GM19240 (cell line): ENCODE results near the gene R3HDM4.

Experiments
- DNase-seq: peaks from one replicate; pipeline ENCODE4 v3.0.0; 2011; ENCODE audit warnings: low spot score; ENCODE audit not compliant: insufficient read length

R3HDM4 gene

DNA sequence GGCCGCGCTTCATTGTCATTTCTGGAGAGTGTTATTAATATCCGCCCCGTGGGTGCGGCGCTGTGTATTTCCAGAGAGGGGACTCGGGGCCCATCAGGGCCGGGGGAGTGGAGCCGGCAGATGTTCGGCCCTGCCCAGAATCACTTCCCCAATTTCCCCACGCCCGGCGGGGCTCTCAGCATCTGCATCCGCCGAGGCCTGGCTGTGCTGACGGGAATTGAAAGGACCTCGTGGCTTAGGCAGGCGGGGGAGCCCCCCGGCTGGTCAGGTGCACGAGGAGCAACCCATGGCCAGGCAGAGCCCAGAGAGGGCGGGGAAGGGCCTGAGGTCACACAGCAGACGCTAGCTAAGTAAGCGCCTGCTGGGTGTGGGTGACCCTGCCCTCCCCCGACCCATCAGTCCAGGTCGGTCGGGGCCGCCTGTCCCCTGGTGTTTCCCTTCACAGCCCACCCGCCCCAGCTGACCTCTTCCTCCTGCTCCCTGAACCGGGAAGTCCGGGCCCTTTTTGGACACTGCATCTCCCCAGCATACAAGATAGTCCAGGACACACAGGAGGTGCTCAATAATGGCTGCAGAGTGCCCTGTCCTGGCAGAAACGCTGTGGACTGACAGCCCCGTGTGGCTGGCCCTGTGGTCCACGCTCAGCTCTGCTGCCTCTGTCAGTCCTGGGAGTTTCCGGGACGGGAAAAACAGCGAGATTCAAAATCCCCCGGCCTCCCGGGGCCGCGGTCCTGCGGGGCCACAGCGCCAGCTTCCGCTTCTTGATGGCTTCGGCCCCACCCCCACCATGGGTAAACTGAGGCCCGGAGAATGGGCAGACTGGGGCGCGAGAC is 34.9 kb upstream of the R3HDM4 start:
- DNase-seq: peak; percentile 94

DNA sequence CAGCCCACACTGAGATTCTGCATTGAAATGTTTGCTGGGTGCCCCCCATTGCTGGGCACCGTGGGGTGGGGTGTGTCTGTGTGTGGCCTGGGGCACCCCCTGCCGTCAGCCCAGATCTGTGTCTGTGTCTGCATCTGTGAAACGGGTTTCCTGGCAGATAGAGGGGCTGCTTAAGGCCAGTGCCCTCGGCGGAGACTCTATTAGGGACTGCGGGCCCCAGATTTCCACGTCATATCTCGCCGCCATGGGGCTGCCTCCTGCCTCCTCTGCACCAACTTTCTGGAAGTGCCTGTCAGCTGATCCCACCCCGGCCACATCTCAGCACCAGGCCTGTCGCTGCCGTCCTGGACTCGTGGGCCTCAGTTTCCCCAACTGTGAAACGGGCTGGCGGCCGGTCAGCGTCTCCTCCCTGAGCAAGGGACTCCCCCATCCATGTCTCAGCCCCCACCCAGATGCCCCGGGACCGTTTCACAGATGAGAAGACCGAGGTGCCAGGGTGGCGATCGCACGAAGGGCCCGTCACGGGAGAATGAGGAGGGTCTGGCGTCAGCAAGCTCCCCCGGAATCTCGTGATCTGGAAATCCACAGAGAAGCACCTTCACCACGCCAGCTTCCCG is 34.2 kb upstream of the R3HDM4 start:
- no peak for DNase-seq

DNA sequence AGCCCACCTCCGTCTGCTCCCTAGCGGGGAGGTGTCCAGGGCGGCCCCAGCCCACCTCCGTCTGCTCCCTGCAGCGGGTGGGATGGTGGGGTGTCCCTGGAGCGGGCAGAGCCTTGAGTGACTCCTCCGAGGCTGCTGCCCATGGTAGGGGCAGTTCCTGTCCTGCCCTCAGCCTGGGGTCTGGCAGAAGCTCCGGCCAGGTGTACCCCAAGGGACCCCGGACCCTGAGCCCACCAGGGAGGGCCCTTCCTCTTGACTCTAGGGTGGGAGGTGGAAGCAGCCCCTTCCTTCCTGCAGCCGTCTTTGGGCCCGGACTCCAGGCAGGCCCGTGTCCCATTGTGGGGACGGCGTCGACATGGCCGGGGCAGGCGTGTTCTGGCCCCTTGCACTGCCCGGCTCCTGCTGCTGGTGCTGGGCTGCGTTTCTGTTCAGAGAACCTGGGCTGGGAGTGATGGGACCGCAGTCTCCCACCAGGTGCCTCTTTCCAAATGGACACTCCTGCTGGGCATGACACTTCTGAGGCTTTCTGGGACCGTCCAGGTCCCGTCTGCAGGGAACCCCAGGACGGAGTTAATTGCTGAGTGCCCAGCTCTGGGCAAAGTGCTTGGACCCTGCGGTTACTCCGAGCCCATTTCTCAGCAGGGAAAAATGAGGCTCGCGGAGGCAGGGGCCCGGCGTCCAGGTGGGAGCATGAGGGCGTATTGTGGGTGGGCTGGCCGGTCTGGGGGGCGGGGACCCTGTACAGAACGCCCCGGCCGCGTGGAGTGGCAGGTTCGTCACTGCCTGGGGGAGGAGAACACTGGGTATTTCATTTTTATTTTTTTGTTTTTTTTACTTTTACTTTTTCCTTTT is 32.6 kb upstream of the R3HDM4 start:
- no peak for DNase-seq

DNA sequence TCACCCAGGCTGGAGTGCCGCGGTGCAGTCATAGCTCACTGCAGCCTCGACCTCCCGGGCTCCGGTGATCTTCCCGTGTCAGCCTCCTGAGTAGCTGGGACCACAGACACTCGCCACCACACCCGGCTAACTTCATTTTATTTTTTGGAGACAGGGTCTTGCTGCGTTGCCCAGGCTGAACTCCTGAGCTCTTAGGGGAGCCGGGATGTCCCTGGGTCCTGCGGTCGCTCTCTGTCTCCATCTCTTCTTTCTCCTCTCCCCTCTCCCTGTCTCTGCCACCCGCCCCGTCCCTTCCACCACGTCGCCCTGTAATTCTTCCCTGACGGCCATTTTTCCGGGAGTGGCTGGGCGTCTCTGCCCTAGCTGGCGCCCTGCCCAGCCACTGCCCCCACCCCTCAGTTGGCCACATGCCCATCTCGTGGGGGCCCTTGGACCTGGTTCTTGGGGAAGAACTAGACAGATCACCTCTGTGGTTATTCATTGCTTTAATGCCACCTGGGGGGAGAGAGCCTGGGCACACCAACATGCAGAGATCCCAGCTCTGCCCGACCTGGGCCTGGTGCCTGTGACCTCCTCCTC is 31.7 kb upstream of the R3HDM4 start:
- no peak for DNase-seq

DNA sequence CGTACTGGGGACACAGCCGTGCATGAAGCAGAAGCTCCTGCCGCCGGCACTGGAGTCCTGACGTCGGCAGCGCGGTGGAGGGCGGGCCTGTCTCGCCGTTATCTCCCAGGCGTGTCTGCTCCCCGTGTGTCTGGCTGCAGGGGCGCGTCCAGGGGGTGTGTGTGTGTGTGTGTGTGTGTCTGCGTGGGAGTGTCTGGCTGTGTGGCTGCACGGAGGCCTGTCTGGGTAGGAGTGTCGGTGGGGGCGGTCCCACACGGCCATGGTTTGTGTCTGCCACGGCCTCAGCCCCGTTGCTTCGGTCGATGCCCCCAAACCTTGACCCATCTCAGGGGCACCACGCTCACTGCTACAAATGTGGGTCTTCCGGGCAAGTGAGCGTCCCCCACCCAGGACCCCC is 31.1 kb upstream of the R3HDM4 start:
- DNase-seq: no peak

DNA sequence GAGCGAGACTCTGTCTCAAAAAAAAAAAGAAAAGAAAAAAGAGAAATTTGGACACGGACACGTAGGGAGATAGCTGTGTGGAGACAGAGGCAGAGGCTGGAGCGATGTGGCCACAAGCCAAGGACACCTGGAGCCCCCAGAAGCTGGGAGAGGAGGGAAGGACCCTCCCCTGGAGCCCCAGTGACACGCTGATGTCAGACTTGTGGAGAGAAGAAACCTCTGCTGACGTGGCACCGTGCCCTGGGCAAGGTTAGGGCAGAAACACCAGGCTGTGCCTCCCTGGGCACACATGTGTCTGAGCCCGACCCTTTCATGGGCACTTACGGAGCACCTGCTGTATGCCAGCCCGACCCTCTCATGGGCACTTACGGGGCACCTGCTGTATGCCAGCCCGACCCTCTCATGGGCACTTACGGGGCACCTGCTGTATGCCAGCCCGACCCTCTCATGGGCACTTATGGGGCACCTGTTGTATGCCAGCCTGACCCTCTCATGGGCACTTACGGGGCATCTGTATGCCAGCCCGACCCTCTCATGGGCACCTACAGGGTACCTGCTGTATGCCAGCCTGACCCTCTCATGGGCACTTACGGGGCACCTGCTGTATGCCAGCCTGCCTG is 30.6 kb upstream of the R3HDM4 start:
- DNase-seq: no peak

DNA sequence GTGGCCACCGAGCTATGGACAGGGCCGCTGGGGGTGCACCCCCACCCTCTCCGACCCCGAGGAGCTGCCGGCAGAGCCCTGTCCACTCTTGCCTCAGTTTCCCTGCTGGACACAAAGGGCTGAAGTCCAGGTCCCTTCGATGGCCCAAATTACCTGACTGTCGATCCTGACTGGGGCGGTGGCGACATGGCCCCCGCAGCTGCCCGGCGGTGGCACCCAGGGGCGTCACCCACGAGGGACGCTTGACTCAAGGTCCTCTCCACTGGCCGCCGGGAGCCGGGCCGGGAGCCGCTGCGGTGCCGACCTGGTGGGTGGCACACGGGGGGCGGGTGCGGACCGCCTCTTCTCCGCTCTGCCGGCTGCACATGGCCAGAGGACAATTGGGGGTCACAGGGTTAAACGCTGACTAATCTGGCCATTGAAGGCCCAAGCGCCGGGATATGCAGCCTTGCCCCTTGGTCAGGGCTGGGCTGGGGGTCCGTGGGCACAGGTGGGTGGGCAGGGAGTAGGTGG is 29.2 kb upstream of the R3HDM4 start:
- no peak for DNase-seq

DNA sequence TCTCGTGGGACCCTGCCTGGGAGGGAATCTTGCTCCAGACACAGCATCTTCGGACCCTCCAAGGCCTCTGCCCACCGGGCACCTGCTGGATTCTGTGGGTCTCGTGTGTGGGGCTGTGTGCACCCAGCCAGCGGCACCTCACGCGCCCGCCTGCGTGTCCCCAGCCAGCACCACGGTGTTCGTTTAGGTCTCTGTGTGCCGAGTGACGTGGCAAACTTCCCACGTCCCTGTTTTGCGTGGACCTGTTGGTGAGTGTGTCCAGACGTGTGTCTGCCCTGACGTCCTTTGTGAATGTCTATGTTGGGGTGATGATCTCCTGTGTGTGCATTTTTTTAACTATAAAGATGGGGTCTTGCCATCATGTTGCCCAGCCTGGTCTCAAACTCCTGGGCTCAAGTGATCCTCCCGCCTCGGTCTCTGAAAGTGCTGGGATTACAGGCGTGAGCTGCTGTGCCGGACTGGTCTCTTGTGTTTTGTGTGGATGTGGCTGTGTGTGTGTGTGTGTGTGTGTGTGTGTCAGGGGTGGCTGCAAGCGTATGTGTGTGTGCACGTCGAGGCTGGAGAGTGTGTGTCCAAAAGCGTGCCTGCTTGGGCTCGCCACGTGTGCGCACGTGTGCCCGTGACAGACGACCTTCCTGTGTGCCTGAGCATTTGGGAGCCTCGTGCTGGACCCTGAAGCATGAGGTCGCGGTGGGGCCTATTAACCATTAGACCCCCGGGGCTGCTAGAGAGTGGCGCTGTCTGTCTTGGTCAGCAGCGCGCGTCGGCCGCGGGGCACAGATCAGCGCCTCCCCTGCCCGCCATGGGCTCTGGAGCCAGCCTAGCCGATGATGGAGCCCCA is 28.5 kb upstream of the R3HDM4 start:
- no peak for DNase-seq

DNA sequence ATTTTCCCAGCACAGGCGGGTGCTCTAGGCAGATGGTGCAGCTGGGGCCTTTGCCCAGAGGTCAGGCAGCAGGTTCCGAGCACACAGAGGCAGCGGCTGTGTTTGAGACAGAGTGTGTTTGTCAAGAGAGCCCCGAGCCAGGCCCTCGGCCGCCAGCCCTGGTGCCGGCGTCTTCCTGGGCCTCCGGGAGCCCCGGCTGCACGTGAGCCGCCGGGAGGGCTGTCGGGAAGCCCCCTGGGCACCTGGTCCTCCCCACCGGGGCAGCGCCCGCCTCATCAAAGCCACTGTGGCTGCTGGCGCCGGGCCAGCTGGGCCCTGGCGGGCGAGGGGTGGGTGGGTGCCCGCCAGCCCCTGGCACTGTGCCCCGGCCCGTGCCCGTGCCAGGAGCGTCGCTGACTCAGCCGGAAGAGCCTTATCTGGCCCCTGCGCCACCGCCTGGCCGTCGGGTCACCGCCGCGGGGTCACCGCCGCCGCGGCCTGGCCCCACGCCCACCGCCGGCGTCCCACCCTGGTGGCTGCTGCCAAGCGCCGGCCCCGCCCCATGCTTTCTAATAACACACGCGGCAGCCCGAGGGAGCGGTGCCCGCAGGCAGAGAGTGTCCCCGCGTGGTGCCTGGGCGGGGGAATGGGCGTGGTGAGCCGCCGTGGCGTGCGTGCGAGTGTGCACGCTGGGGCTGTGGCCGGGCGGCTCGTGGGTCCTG is 27.7 kb upstream of the R3HDM4 start:
- no peak for DNase-seq

DNA sequence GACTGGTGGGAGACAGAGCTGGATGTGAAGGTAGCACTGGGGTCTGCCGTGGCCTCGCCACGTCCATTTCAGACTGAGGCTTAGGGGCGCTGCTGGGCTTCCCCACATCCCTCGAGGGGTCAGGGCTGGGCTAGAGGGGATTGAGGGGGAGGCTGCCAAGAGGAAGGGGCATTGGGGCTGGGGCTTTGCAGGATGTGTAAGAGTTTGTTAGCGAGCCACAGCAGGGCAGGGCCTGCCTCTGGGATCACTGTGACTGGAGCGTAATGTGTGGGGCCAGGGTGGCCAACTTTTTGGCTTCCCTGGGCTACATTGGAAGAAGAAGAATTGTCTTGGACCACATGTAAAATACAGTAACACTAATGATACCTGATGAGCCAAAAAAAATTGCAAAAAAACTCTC is 26.9 kb upstream of the R3HDM4 start:
- DNase-seq: no peak

DNA sequence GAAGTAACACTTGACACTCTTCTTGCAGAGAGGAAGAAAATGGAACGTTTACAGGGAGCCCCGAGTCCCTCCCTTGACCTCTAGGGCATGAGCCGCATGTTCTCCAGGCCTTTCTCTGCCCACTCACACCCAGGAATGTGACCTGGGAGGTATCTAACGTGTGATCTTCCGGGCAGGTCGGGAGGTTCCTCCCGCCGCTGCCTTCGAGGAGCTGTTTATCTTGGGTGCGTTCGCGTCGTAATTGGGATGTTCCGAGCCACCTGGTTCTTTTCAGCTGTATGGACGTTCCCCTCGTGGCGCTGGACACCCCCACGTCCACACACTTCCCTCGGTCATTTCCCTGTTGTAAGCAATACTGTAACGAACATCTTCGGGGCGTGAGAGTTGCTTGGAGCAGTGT is 26.4 kb upstream of the R3HDM4 start:
- no peak for DNase-seq

DNA sequence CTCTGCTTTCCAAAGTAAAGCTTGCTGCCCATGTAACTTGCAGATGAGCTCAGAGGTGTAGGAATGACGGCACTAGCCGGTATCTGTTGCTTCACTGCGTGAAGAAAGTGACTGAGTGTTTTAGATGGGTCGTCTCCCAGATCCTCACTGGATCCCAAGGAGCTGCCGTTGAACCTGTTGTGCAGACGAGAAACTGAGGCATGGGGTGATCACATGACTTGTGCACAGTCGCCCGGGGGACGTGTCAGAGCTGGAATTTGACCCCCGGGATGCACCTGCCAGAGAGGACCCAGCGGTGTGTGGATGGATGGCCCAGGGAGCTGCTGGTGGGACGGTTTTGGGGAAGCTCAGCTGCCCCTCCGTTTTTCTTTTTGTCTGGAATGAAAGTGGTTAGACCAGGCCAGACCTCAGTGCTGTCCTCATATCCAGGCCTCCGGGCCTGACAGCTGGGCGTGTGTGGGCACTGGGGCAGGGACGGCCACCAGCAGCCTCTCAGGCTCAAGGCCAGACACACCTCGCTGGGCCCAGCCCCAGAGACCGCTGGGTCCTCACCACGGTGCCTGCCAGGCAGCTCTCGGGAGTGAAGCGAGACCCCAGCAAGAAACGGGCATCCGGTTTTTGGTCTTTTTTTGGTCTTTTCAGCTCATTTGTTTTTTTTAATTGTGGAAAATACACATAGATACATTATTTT is 25.4 kb upstream of the R3HDM4 start:
- DNase-seq: no peak

DNA sequence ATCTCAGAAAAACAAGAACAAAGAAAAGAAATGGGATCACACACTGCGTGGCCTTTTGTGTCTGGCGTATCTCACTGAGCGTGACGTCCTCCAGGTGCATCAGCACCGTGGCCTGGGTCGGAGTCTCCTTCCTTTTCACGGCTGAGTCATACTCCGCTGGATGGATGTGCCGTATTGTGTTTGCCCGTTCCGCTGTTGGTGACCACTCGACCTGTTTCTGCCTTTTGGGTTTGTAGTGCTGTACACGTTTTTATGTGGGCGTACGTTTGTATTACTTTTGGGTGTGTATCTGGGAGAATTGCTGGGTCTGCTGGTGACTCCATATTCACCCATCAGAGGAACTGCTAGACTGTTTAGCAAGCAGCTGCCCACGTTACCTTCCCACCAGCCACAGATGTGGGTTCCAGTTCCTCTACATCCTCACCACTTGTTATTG is 24.3 kb upstream of the R3HDM4 start:
- DNase-seq: no peak

DNA sequence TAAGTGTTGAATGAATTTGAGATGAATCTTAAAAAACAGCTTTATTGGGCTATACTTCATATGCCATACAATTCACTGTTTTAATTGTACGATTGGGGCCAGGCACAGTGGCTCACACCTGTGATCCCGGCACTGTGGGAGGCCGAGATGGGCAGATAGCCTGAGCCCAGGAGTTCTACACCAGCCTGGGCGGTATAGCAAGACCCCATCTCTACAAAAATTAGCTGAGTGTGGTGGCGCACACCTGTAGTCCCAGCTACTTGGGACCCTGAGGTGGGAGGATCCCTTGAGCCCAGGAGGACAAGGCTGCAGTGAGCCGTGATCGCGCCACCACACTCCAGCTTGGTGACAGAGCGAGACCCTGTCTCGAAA is 23.1 kb upstream of the R3HDM4 start:
- no peak for DNase-seq

DNA sequence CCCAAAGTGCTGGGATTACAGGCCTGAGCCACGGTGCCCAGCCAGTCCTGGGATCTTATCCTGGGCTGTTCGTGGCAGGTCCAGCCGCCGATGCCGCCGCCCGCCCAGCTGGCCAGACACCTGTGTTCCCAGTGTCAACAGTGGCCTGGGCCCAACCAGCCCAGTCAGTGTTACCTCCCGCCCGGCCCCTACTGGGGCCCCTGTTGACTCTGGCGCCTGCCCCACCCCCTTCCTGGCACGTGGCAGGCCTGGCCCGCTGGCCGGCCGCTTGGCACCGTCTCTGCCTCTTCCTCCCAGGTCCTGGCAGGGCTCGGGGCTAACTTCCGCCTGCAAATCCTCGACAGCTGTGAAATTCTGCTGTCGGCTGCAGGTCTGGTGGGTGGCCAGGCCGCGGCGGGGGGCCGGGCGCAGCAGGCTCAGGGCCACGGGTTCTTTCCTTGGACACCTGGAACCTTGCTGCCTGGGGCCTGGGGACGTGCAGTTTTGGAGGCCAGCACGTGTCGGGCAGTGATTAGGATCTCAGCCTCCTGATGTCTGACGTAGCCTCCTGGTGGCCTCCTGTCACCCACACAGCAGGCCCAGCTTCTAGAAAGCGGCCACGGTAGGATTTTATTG is 22.0 kb upstream of the R3HDM4 start:
- DNase-seq: no peak

DNA sequence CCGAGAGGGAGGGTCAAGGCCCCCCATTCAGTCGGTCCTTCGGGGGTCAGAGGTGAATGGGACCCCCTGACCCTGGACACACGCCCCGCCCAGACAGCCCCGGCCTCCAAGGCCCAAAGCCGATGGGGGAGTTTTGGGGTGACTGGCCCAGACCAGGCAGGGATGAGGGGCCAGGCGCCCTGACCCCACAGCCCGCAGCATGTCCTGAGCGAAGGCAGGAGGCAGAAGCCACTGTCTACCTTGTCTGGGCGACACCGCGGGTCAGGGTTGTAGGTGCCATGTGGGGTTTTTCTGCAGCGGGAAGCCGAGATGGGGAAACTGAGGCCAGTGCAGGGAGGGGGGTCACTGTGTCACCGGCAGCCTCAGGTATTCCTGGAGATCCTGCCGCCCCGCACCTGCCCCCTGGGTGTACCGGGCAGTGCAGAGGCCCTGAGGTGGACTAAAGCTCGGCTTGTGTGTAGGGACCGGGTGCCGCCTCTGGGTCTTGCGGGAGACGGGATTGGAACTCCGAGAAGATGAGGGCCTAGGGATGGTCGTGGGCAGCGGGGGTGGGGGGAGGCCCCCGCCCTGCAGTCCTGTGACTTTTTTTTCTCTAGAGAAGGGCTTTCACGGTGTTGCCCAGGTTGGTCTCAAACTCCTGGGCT is 21.3 kb upstream of the R3HDM4 start:
- DNase-seq: no peak

DNA sequence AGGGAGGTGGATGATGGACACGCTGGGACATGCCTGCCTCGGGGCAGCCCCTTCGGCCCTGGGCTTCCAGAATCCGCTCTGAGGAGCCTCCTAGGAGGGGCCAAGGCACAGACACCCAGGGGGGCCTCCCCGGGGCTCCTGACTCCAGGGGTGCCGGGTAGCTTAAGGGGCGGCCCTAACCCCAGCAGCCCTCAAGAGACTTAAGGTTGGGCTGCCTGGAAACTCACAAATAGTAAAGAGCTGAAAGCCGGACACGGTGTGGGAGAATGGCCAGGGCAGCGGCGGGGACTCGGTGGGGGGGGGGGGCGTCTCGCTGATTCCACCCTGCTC is 20.5 kb upstream of the R3HDM4 start:
- DNase-seq: no peak
